ENCODE results near the gene KRTAP5-8. TPM values are rescaled to one million over a fixed set of nuclear protein-coding genes. Genes with fewer than 3 reads are reported as not detected.

KRTAP5-8 gene
- total and polyA plus RNA-seq, 2 of the 4 experiments (the other 2 are of a cell fraction) = 0.07 TPM; not detected in 1

DNA sequence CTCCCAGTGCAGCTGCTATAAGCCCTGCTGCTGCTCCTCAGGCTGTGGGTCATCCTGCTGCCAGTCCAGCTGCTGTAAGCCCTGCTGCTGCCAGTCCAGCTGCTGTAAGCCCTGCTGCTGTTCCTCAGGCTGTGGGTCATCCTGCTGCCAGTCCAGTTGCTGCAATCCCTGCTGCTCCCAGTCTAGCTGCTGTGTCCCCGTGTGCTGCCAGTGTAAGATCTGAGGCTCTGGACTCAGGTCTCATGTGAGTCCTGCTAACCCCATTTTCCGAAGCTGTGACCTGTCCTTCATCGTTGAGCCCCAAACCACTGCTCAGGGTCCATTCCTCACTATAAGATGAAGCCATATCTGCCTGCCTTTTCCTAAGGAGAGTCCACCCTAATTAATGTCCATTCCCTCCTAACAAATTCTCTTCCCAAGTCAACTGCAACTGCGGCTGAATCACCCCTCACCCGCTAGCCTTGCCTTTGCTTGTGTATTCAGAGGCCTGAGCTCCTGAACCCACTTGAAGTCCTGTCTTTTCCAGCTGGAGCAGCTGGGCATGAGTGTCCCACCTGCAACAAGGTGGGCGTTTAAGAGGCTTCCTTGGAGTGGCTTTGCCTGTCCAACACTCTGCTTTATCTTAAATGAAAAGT, 10.1 kb upstream of the KRTAP5-8 start:
- Histone ChIP-seq H3K9me3 (ENCODE audit: control insufficient read depth, insufficient read depth, low read length) (no peaks in the 10 kb centered on the region), H3K36me3 (ENCODE audit: control insufficient read depth, insufficient read depth, low read length) (no peaks in the 10 kb centered on the region), H4K91ac (ENCODE audit: insufficient read depth, low read depth, low read length) (no peak overlapping the region), H3K9ac (ENCODE audit: low read depth, low read length) (no peak overlapping the region), H3K27ac (ENCODE audit: insufficient read depth, low read length) (no peak overlapping the region), H2BK20ac (ENCODE audit: low read depth, low read length) (no peak overlapping the region), H3K14ac (replicated peaks; ENCODE audit: low read depth, low read length) (no peak overlapping the region), H2BK120ac (ENCODE audit: low read depth, low read length) (no peak overlapping the region), H3K4me1 (ENCODE audit: control insufficient read depth, insufficient read depth, low read length) (no peaks in the 10 kb centered on the region), H2BK15ac (ENCODE audit: low read depth, low read length) (no peak overlapping the region), H3K4me3 (ENCODE audit: insufficient read depth, low read depth, low read length) (no peak overlapping the region), H3K23ac (ENCODE audit: low read depth, low read length) (no peak overlapping the region), H3K18ac (ENCODE audit: low read depth, low read length) (no peak overlapping the region), H4K5ac (ENCODE audit: low read depth, low read length) (no peak overlapping the region), H2AK5ac (ENCODE audit: low read depth, low read length) (no peak overlapping the region), H2AFZ (replicated peaks; ENCODE audit: low read length, poor library complexity) (no peak overlapping the region), H4K8ac (ENCODE audit: low read depth in 2 of 2, low read length in 2 of 2) (no peak overlapping the region), H3K27me3 (ENCODE audit: control insufficient read depth, insufficient read depth, low read length) (0 out of 2 replicates have a peak, but pooled peaks cover 1% of the 10 kb centered on the region), H3K4ac (ENCODE audit: low read depth, low read length) (no peak overlapping the region), H3K4me2 (ENCODE audit: low read depth, low read length) (no peak overlapping the region), H4K20me1 (ENCODE audit: insufficient read depth, low read length) (no peaks in the 10 kb centered on the region), H2BK5ac (ENCODE audit: low read depth, low read length, poor library complexity, severe bottlenecking) (no peak overlapping the region), H2AK9ac (replicated peaks; ENCODE audit: low read depth, low read length, poor library complexity) (no peak overlapping the region), H3K79me1 (ENCODE audit: low read depth in 1 of 2, low read length in 2 of 2) (no peaks in the 10 kb centered on the region), H3K9me1 (ENCODE audit: insufficient read depth, low read length) (no peaks in the 10 kb centered on the region), H3K56ac (ENCODE audit: extremely low read depth, insufficient read depth, low read length) (no peak overlapping the region)
- CTCF ChIA-PET = no interaction called here
- in situ Hi-C loops (cut with MboI; ENCODE audit: low sequenced_read_pairs) = no loop called here
- 60% methylated on average over 1 of the region's 6 CpGs; no CpG with 5 or more reads in 1 of the 2 experiments for whole genome bisulfite sequencing, 2 experiments (ENCODE audit: extremely low coverage in 2 of 2, insufficient read length in 1 of 2)
- ATAC-seq (ENCODE audit: low read depth) (no peak), DNase-seq (no peak)
- intact Hi-C loops (cut with micrococcal nuclease) = no loop called here
- TF ChIP-seq MAFK (IDR thresholded peaks at IDR 0.05; ENCODE audit: low read depth, low read length) = no peak
- TF ChIP-seq, protein P1, sequence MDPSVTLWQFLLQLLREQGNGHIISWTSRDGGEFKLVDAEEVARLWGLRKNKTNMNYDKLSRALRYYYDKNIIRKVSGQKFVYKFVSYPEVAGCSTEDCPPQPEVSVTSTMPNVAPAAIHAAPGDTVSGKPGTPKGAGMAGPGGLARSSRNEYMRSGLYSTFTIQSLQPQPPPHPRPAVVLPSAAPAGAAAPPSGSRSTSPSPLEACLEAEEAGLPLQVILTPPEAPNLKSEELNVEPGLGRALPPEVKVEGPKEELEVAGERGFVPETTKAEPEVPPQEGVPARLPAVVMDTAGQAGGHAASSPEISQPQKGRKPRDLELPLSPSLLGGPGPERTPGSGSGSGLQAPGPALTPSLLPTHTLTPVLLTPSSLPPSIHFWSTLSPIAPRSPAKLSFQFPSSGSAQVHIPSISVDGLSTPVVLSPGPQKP (IDR thresholded peaks at IDR 0.05; ENCODE audit: borderline replicate concordance, low read depth, low read length) = no peak
- no peak for TF ChIP-seq CEBPB (IDR thresholded peaks at IDR 0.05; ENCODE audit: low read depth, low read length)
- no peak for TF ChIP-seq SMC3 (IDR thresholded peaks at IDR 0.05; ENCODE audit: low read depth, low read length)
- no peak for TF ChIP-seq MXI1 (IDR thresholded peaks at IDR 0.05; ENCODE audit: borderline replicate concordance, low read depth, low read length)
- no peak for TF ChIP-seq CHD1 (IDR thresholded peaks at IDR 0.05; ENCODE audit: low read depth, low read length)
- no peak for TF ChIP-seq RAD21 (IDR thresholded peaks at IDR 0.05; ENCODE audit: low read length)
- no peak for TF ChIP-seq RFX5 (IDR thresholded peaks at IDR 0.05; ENCODE audit: low read depth, low read length)
- TF ChIP-seq MAZ (IDR thresholded peaks at IDR 0.05; ENCODE audit: borderline replicate concordance, low read depth, low read length) = no peak
- TF ChIP-seq BHLHE40 (IDR thresholded peaks at IDR 0.05; ENCODE audit: low read depth, low read length) = no peak
- TF ChIP-seq POLR2A (IDR thresholded peaks at IDR 0.05; ENCODE audit: low read depth, low read length) = no peak
- TF ChIP-seq NFE2L2 (IDR thresholded peaks at IDR 0.05; ENCODE audit: low read depth, low read length) = no peak
- TF ChIP-seq FOS (IDR thresholded peaks at IDR 0.05; ENCODE audit: low read depth, low read length) = no peak
- TF ChIP-seq, protein P2, sequence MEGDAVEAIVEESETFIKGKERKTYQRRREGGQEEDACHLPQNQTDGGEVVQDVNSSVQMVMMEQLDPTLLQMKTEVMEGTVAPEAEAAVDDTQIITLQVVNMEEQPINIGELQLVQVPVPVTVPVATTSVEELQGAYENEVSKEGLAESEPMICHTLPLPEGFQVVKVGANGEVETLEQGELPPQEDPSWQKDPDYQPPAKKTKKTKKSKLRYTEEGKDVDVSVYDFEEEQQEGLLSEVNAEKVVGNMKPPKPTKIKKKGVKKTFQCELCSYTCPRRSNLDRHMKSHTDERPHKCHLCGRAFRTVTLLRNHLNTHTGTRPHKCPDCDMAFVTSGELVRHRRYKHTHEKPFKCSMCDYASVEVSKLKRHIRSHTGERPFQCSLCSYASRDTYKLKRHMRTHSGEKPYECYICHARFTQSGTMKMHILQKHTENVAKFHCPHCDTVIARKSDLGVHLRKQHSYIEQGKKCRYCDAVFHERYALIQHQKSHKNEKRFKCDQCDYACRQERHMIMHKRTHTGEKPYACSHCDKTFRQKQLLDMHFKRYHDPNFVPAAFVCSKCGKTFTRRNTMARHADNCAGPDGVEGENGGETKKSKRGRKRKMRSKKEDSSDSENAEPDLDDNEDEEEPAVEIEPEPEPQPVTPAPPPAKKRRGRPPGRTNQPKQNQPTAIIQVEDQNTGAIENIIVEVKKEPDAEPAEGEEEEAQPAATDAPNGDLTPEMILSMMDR (conservative IDR thresholded peaks at IDR 0.05; ENCODE audit: low read depth, low read length) = no peak
- no peak for TF ChIP-seq RCOR1 (IDR thresholded peaks at IDR 0.05; ENCODE audit: insufficient replicate concordance, low read length)
- TF ChIP-seq, protein P3, sequence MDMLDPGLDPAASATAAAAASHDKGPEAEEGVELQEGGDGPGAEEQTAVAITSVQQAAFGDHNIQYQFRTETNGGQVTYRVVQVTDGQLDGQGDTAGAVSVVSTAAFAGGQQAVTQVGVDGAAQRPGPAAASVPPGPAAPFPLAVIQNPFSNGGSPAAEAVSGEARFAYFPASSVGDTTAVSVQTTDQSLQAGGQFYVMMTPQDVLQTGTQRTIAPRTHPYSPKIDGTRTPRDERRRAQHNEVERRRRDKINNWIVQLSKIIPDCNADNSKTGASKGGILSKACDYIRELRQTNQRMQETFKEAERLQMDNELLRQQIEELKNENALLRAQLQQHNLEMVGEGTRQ (IDR thresholded peaks at IDR 0.05; ENCODE audit: low read depth, low read length) = no peak
- POLR2A ChIA-PET (ENCODE audit: unreplicated experiment) = no interaction called here
- dilution Hi-C loops (cut with HindIII; ENCODE audit: low sequenced_read_pairs, unreplicated experiment) = no loop called here
- no TSS peak for BruUV-seq (replicated peaks)
